Uterus (tissue), 4 donors: ENCODE measurements around the gene STX12. TPM values are rescaled to one million over a fixed set of nuclear protein-coding genes. Genes with fewer than 3 reads are reported as not detected.

Source experiments
- DNase-seq, 2 donors: peaks; one replicate each; pipeline ENCODE4 v3.0.0-alpha.2; 2019 to 2020
- H3K27ac ChIP-seq, 2 donors: fragments of 200-600 bp; sonication (generic); 1 replicate in 1 of 2; 2 replicates in 1 of 2; pipeline ENCODE4 v1.5.1; 2016 to 2018
- H3K27me3 ChIP-seq, 2 donors: fragments of 200-600 bp; sonication (generic); one replicate each; pipeline ENCODE4 v1.5.1; 2018 to 2019; ENCODE audit warnings: control low read depth in 1 of 2
- H3K36me3 ChIP-seq, 2 donors: fragments of 200-600 bp; sonication (generic); one replicate each; pipeline ENCODE4 v1.5.1; 2019; ENCODE audit warnings: control low read depth in 1 of 2
- H3K4me1 ChIP-seq, 2 donors: fragments of 200-600 bp; sonication (generic); one replicate each; pipeline ENCODE4 v1.5.1; 2018 to 2019; ENCODE audit warnings: control low read depth in 1 of 2
- H3K4me3 ChIP-seq, 2 donors: fragments of 200-600 bp; sonication (generic); 1 replicate in 1 of 2; 2 replicates in 1 of 2; pipeline ENCODE4 v1.5.1; 2018 to 2019; ENCODE audit warnings: mild to moderate bottlenecking in 1 of 2
- H3K9me3 ChIP-seq, 2 donors: fragments of 200-600 bp; sonication (generic); one replicate each; pipeline ENCODE4 v1.5.1; 2019; ENCODE audit warnings: control low read depth in 1 of 2
- CTCF ChIP-seq, 4 experiments: fragments of 200-600 bp in 2 of 4; fragments of 450-650 bp in 2 of 4; sonication (generic) in 2 of 4; IDR thresholded peaks; one replicate each; pipeline ENCODE4 v1.5.1; 2016 to 2019; ENCODE audit warnings: antibody characterized with exemption in 4 of 4, mild to moderate bottlenecking in 2 of 4, moderate library complexity in 1 of 4
- POLR2A ChIP-seq, 2 donors: fragments of 450-650 bp; IDR thresholded peaks; one replicate each; pipeline ENCODE4 v1.6.1; 2016; ENCODE audit warnings: antibody characterized with exemption in 2 of 2, mild to moderate bottlenecking in 1 of 2, moderate library complexity in 1 of 2
- intact Hi-C: fragments of 100-400 bp; cut with DNase I; formaldehyde crosslinking; loops from one replicate; pipeline ENCODE4 v1.15.1; 2023; ENCODE audit warnings: low total_unique reads
- small RNA-seq: library from RNA; depleted of rRNA; stranded (forward); fragments of <200 nt; gene quantifications from one replicate; pipeline ENCODE3, GENCODE V24; 2016
- total RNA-seq, 4 donors: library from RNA; depleted of rRNA in 3 of 4; stranded (reverse); fragments of >200 nt in 3 of 4; gene quantifications; one replicate each; pipeline versions ENCODE4 v1.1.0 to v1.2.4, GENCODE V29; 2014 to 2023
- donor health status: DM: yes; HTN: yes; CAD: no.

Gene STX12
- total RNA-seq, 4 donors from 2014 or later = 24.4 to 67.8 (median 56.2) TPM

GRCh38 chr1:27872802-27873551, 100.0 kb downstream of the STX12 start:
- no peaks in the 10 kb centered on the region for H3K9me3 ChIP-seq
- peak overlapping the region; percentile 46 to 51 for H3K4me3 ChIP-seq
- peaks cover 0 to 4% of the 10 kb centered on the region in 2 donors for H3K4me1 ChIP-seq
- intact Hi-C loops = no loop called here
- H3K36me3 ChIP-seq = no peaks in the 10 kb centered on the region
- no peaks in the 10 kb centered on the region for H3K27me3 ChIP-seq
- H3K27ac ChIP-seq = peak overlapping the region; percentile 28 to 32
- TF ChIP-seq CTCF (IDR thresholded peaks at IDR 0.05) (no peak), POLR2A (IDR thresholded peaks at IDR 0.05) (no peak)
- no peak for DNase-seq

GRCh38 chr1:27873671-27874384, 100.8 kb downstream of the STX12 start:
- intact Hi-C loops = no loop called here

More at GRCh38 chr1:27873671-27874384, 100.8 kb downstream of the STX12 start:
- TF ChIP-seq POLR2A (IDR thresholded peaks at IDR 0.05) (no peak), CTCF (IDR thresholded peaks at IDR 0.05) (no peak)
- Histone ChIP-seq H3K9me3 (no peaks in the 10 kb centered on the region), H3K4me1 (peaks cover 0 to 4% of the 10 kb centered on the region in 2 donors), H3K4me3 (no peak overlapping the region), H3K27ac (peak overlapping the region in 1 of 2 donors; percentile 28), H3K27me3 (no peaks in the 10 kb centered on the region), H3K36me3 (no peaks in the 10 kb centered on the region)
- no peak for DNase-seq

Small RNA genes within 50 kb of the gene (small RNA-seq; reads per million reads assigned to genes)
- gene AL020997.2 (not detected), gene RNU6-1245P (not detected), gene SCARNA1 (96.1 reads per million, percentile 94 among the genes with 10 or more reads in this experiment)

Other genes with a start within 250 kb of the STX12 start
- gene AHDC1, start 169.1 kb upstream of the STX12 start, total RNA-seq = 100 to 1,000 TPM in 1 of 4 donors, 10 to 100 TPM in 3; 11.2 to 179 (median 50.7) TPM
- 10 to 100 TPM in 3 of 4 donors, 1 to 10 TPM in 1; 3.0 to 35.9 (median 18.8) TPM for gene FGR, start 138.0 kb upstream of the STX12 start, total RNA-seq
- 100 to 1,000 TPM in 1 of 4 donors, 10 to 100 TPM in 3; 64.4 to 103 (median 79.5) TPM for gene IFI6, start 101.0 kb upstream of the STX12 start, total RNA-seq
- 10 to 100 TPM in 3 of 4 donors, 1 to 10 TPM in 1; 5.4 to 26.6 (median 20.5) TPM for gene FAM76A, start 47.3 kb upstream of the STX12 start, total RNA-seq
- 10 to 100 TPM; 32.3 to 57.5 (median 43.6) TPM for gene PPP1R8, start 57.6 kb downstream of the STX12 start, total RNA-seq
- 10 to 100 TPM in 2 of 4 donors, 1 to 10 TPM in 2; 5.1 to 28.9 (median 15.8) TPM for gene THEMIS2, start 99.3 kb downstream of the STX12 start, total RNA-seq
- gene RPA2, start 141.4 kb downstream of the STX12 start, total RNA-seq = 10 to 100 TPM in 3 of 4 donors, 1 to 10 TPM in 1; 5.6 to 50.9 (median 34.1) TPM
- gene SMPDL3B, start 161.8 kb downstream of the STX12 start, total RNA-seq = 1 to 10 TPM in 1 of 4 donors, not detected in 3; 6.6 TPM
- gene XKR8, start 186.8 kb downstream of the STX12 start, total RNA-seq = 1 to 10 TPM in 3 of 4 donors, not detected in 1; 2.8 to 8.2 (median 5.0) TPM